Measurements from ENCODE around the gene UBASH3A. TPM values are rescaled to one million over a fixed set of nuclear protein-coding genes. Genes with fewer than 3 reads are reported as not detected.

The UBASH3A gene
- total RNA-seq, 6 experiments from 2014 or later = 0.12 to 0.50 (median 0.15) TPM

DNA sequence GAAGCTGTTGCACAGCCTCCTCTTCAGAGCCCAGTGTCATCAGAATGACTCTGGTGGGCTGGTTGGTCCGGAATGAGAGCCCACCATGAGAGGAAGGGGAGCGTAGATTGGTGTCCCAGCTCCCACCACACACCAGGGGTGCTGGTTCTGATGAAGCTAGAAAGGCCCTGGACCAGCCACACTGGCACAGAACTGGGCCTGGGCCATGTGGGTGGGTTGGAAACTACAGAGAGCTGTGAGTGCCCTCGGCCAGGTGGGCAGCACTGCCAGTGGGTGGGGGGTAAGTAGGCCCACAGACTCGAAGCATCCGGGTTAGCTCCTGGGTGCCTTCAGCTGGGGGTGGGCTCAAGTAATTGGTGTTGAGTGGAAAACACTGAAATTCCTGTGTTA is 25.8 kb upstream of the UBASH3A start:
- no peak for DNase-seq
- Histone ChIP-seq H3K27ac (no peak overlapping the region), H3K4me3 (no peak overlapping the region), H3K36me3 (no peaks in the 10 kb centered on the region), H3K4me1 (no peaks in the 10 kb centered on the region), H3K9me3 (no peaks in the 10 kb centered on the region), H3K27me3 (no peaks in the 10 kb centered on the region)
- TF ChIP-seq POLR2A (IDR thresholded peaks at IDR 0.05) = no peak
- TF ChIP-seq, protein P1, sequence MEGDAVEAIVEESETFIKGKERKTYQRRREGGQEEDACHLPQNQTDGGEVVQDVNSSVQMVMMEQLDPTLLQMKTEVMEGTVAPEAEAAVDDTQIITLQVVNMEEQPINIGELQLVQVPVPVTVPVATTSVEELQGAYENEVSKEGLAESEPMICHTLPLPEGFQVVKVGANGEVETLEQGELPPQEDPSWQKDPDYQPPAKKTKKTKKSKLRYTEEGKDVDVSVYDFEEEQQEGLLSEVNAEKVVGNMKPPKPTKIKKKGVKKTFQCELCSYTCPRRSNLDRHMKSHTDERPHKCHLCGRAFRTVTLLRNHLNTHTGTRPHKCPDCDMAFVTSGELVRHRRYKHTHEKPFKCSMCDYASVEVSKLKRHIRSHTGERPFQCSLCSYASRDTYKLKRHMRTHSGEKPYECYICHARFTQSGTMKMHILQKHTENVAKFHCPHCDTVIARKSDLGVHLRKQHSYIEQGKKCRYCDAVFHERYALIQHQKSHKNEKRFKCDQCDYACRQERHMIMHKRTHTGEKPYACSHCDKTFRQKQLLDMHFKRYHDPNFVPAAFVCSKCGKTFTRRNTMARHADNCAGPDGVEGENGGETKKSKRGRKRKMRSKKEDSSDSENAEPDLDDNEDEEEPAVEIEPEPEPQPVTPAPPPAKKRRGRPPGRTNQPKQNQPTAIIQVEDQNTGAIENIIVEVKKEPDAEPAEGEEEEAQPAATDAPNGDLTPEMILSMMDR (IDR thresholded peaks at IDR 0.05) = no peak
- WGBS (ENCODE audit: insufficient coverage, low coverage, low lambda C conversion rate, missing lambda C conversion rate) = 50% methylated on average over 1 of the region's 5 CpGs
- intact Hi-C loops (cut with DNase I) = no loop called here
- no peak for ATAC-seq

DNA sequence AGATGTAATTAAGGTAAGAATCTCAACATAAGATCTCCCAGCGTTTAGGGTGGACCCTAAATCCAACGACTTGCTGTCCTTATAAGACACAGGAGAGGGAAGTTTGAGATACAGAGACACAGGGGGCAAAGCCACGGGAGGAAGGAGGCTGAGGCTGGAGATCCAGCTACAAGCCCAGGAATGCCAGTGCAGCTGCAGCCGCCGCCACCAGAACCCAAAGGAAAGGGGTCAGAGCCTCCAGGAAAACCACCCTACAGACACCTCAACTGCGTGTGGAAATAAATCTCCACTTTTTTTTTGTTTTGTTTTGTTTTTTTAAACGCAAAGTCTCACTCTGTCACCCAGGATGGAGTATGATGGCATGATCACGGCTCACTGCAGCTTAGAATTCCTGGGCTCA is 25.3 kb upstream of the UBASH3A start:
- Histone ChIP-seq H3K27ac (no peak overlapping the region), H3K36me3 (no peaks in the 10 kb centered on the region), H3K9me3 (no peaks in the 10 kb centered on the region), H3K27me3 (no peaks in the 10 kb centered on the region), H3K4me3 (no peak overlapping the region), H3K4me1 (no peaks in the 10 kb centered on the region)
- intact Hi-C loops (cut with DNase I) = no loop called here
- TF ChIP-seq, protein P1 (IDR thresholded peaks at IDR 0.05) = no peak
- TF ChIP-seq POLR2A (IDR thresholded peaks at IDR 0.05) = no peak
- ATAC-seq = no peak
- WGBS (ENCODE audit: insufficient coverage, low coverage, low lambda C conversion rate, missing lambda C conversion rate) = 56% methylated on average over 8 of the region's 8 CpGs
- no peak for DNase-seq

DNA sequence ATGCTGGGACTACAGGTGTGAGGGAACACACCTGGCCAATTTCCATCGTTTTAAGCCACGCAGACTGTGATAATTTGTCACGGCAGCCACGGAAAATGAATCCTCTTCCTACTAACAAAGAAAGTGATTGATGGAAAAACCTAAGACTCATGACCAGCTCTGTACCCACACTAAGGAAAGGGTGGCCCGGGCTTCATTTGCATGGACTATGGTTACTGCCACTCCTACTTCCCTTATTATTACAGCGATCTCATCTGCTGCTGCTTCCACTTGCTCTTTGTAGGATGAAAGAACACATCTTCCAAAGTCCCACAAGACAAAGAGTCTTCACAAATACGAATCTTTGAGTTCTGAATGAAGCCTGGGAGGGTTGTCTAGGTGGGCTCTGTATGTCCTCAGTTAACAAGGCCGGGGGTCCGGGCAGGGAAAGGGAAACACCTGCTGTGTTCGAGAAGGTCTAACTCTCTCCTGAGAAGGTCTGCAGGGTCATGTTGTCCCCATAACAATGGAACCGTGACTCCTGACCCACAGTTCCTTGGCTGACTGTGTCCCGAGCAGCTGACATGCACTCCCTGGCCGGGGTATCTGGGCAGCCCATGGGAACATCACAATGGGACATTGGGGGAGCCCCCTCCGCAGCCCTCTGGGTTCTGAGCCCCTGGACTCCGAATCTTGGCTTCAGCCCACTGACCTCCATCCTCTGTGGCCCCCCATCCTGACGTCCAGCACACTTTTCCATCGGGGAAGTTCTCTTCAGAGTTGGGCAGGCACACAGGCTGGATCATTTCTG is 24.1 kb upstream of the UBASH3A start:
- no peaks in the 10 kb centered on the region for H3K9me3 ChIP-seq
- no peak overlapping the region for H3K27ac ChIP-seq
- TF ChIP-seq POLR2A (IDR thresholded peaks at IDR 0.05) = no peak
- TF ChIP-seq, protein P1 (IDR thresholded peaks at IDR 0.05) = no peak
- DNase-seq (peak in 1 of 3 donors; percentile 21), ATAC-seq (no peak)
- 65% methylated on average over 10 of the region's 17 CpGs for WGBS (ENCODE audit: insufficient coverage, low coverage, low lambda C conversion rate, missing lambda C conversion rate)
- no peak overlapping the region for H3K4me3 ChIP-seq
- no peaks in the 10 kb centered on the region for H3K4me1 ChIP-seq
- H3K27me3 ChIP-seq = no peaks in the 10 kb centered on the region
- intact Hi-C loops (cut with DNase I) = no loop called here
- H3K36me3 ChIP-seq = no peaks in the 10 kb centered on the region

DNA sequence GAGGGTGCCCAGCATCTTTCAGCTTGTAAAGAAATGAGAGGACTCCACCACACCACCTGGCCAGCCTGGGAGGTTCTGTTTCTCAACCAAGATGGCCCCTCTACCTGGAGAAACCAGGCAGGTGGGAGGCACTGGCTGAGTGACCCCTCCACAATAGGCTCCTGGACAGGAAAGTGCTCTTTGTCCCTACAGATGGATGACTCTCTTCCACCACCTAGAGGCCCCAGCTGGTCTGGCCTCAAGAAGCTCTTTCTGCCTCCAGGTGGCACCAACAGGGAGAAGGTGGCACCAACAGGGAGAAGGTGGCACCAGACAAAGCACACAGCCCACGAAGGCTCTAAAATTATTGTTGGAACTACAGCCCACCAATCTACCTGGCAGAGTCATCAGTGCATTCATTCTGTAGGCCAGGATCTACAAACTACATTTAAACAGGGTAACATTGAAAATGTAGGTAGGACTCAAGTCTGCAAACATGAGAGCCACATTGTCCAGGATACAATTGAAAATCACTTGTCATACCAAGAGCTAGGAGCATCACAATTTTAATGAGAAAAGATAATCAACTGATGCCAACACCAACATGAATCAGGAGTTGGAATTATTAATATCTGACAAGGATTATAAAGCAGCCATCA is 22.2 kb upstream of the UBASH3A start:
- H3K9me3 ChIP-seq = no peaks in the 10 kb centered on the region
- no peaks in the 10 kb centered on the region for H3K36me3 ChIP-seq
- no peaks in the 10 kb centered on the region for H3K27me3 ChIP-seq
- WGBS (ENCODE audit: insufficient coverage, low coverage, low lambda C conversion rate, missing lambda C conversion rate) = 33% methylated on average over 1 of the region's 1 CpG
- peak; percentile 54 to 71 (median 68) for DNase-seq
- TF ChIP-seq POLR2A (IDR thresholded peaks at IDR 0.05) = no peak
- TF ChIP-seq, protein P1 (IDR thresholded peaks at IDR 0.05) = peak; percentile 40 to 89 (median 76)
- peaks cover 0 to 14% (median 2%) of the 10 kb centered on the region in 4 donors for H3K4me1 ChIP-seq
- H3K4me3 ChIP-seq = no peak overlapping the region
- no peak overlapping the region for H3K27ac ChIP-seq
- intact Hi-C loops (cut with DNase I) = no loop called here
- ATAC-seq = peak; percentile 76 to 81 (median 79)
